Prostate gland (tissue), 2 donors: ENCODE results near the gene CACNA1F. TPM values are rescaled to one million over a fixed set of nuclear protein-coding genes. Genes with fewer than 3 reads are reported as not detected.

Experiments
- DNase-seq: peaks from one replicate; pipeline ENCODE4 v3.0.0-alpha.2; 2019; ENCODE audit warnings: low spot score
- H3K27ac ChIP-seq, 2 donors: fragments of 200-600 bp; sonication (generic); 2 replicates each; pipeline ENCODE4 v1.5.1; 2017 to 2019
- H3K27me3 ChIP-seq: fragments of 200-600 bp; sonication (generic); replicated peaks from 2 replicates; pipeline ENCODE4 v1.5.1; 2019; ENCODE audit not compliant: insufficient read depth
- H3K36me3 ChIP-seq, 2 donors: fragments of 200-600 bp; sonication (generic); 1 replicate in 1 of 2; 2 replicates in 1 of 2; pipeline versions ENCODE4 v1.5.1 to v1.8.1; 2017 to 2019
- H3K4me1 ChIP-seq: fragments of 200-600 bp; sonication (generic); replicated peaks from 2 replicates; pipeline ENCODE4 v1.5.1; 2019
- H3K4me3 ChIP-seq, 2 donors: fragments of 200-600 bp; sonication (generic); 2 replicates each; pipeline ENCODE4 v1.5.1; 2017 to 2019
- H3K9me3 ChIP-seq: fragments of 200-600 bp; sonication (generic); 2 replicates; pipeline ENCODE4 v1.5.1; 2017
- CTCF ChIP-seq, 4 experiments: fragments of 200-600 bp in 2 of 4; fragments of 450-650 bp in 2 of 4; sonication (generic) in 2 of 4; IDR thresholded peaks; 1 replicate in 3 of 4; 2 replicates in 1 of 4; pipeline ENCODE4 v1.5.1; 2016 to 2019; ENCODE audit warnings: antibody characterized with exemption in 4 of 4, mild to moderate bottlenecking in 2 of 4, moderate library complexity in 2 of 4
- POLR2A ChIP-seq: fragments of 450-650 bp; IDR thresholded peaks from one replicate; pipeline ENCODE4 v1.6.1; 2016; ENCODE audit warnings: antibody characterized with exemption, mild to moderate bottlenecking
- POLR2AphosphoS5 ChIP-seq: sonication (generic); formaldehyde crosslinking; IDR thresholded peaks from one replicate; pipeline ENCODE4 v1.6.1; 2017; ENCODE audit warnings: antibody characterized with exemption
- WGBS: methylation state at CpG from one replicate; pipeline ENCODE4 v1.1.5; 2018; 5-methylcytosine and 5-hydroxymethylcytosine counted together
- intact Hi-C: fragments of 100-400 bp; cut with DNase I; formaldehyde crosslinking; loops from one replicate; pipeline ENCODE4 v1.14.2; 2022
- total RNA-seq, 2 donors: library from RNA; depleted of rRNA; stranded (reverse); fragments of >200 nt; gene quantifications; one replicate each; pipeline ENCODE4 v1.1.0, GENCODE V29; 2016

Gene CACNA1F
- total RNA-seq, 2 donors from 2014 or later: 0.17 TPM; not detected in 1

GRCh38 chrX:49164589-49165360, 68.4 kb downstream of the CACNA1F start:
- H3K36me3 ChIP-seq: no peaks in the 10 kb centered on the region
- WGBS: 89% methylated on average over 26 of the region's 31 CpGs
- intact Hi-C loops: no loop called here

GRCh38 chrX:49163555-49164419, 69.4 kb downstream of the CACNA1F start:
- Histone ChIP-seq H3K4me3 (peak overlapping the region; percentile 22 to 29), H3K9me3 (no peaks in the 10 kb centered on the region), H3K4me1 (no peaks in the 10 kb centered on the region), H3K27ac (peak overlapping the region; percentile 89 to 93), H3K27me3 (no peaks in the 10 kb centered on the region), H3K36me3 (no peaks in the 10 kb centered on the region)
- DNase-seq: peak; percentile 71
- TF ChIP-seq POLR2AphosphoS5 (peak; percentile 28), CTCF (IDR thresholded peaks at IDR 0.05) (peak; percentile 77 to 96 (median 87)), POLR2A (peak; percentile 55)
- intact Hi-C loops: no loop called here
- 3% methylated on average over 11 of the region's 69 CpGs for WGBS

More at GRCh38 chrX:49164589-49165360, 68.4 kb downstream of the CACNA1F start:
- H3K9me3 ChIP-seq: no peaks in the 10 kb centered on the region
- H3K27ac ChIP-seq: peak overlapping the region; percentile 89 to 93
- no peak for DNase-seq
- no peak for TF ChIP-seq POLR2A
- TF ChIP-seq POLR2AphosphoS5: no peak
- TF ChIP-seq CTCF (IDR thresholded peaks at IDR 0.05): no peak
- no peak overlapping the region for H3K4me3 ChIP-seq
- H3K27me3 ChIP-seq: no peaks in the 10 kb centered on the region
- H3K4me1 ChIP-seq: no peaks in the 10 kb centered on the region

- Histone ChIP-seq H3K27me3 (no peaks in the 10 kb centered on the region), H3K27ac (peak within 1 kb of the TSS; percentile 89 to 93), H3K4me3 (peak within 1 kb of the TSS; percentile 22 to 29), H3K4me1 (no peaks in the 10 kb centered on the region), H3K9me3 (no peaks in the 10 kb centered on the region), H3K36me3 (no peaks in the 10 kb centered on the region)
- TF ChIP-seq POLR2AphosphoS5 (no peak), POLR2A (no peak), CTCF (IDR thresholded peaks at IDR 0.05) (peak in 1 of 4 experiments; percentile 11)
- WGBS: 36% methylated on average over 2 of the region's 28 CpGs
- intact Hi-C loops: no loop called here
- DNase-seq: no peak
Measured at GRCh38 chrX:49162620-49163019, 70.5 kb downstream of the CACNA1F start, which contains the start of gene MAGIX. MAGIX (plus strand) TSS chrX:49162758; CDS start chrX:49162890, 132 bp downstream.

GRCh38 chrX:49161632-49162031, 71.5 kb downstream of the CACNA1F start:
- Histone ChIP-seq H3K9me3 (no peaks in the 10 kb centered on the region), H3K4me1 (no peaks in the 10 kb centered on the region), H3K36me3 (no peaks in the 10 kb centered on the region), H3K27ac (no peak overlapping the region), H3K27me3 (no peaks in the 10 kb centered on the region), H3K4me3 (no peak overlapping the region)
- DNase-seq: no peak
- 99% methylated on average over 5 of the region's 5 CpGs for WGBS
- intact Hi-C loops: no loop called here
- TF ChIP-seq CTCF (IDR thresholded peaks at IDR 0.05): no peak
- TF ChIP-seq POLR2AphosphoS5: no peak
- TF ChIP-seq POLR2A: no peak
